HFFc6 (cell line): ENCODE results near the gene TBC1D5. TPM values are rescaled to one million over a fixed set of nuclear protein-coding genes. Genes with fewer than 3 reads are reported as not detected.

Experiments
- DNase-seq: peaks from one replicate; pipeline ENCODE4 v3.0.0-alpha.2; 2018
- H3K27ac Mint-ChIP-seq: 2 replicates; pipeline ENCODE4 v1.8.0; 2020; ENCODE audit warnings: mild to moderate bottlenecking, mixed read lengths
- H3K27me3 Mint-ChIP-seq: 2 replicates; pipeline ENCODE4 v1.8.0; 2021; ENCODE audit warnings: mild to moderate bottlenecking, moderate library complexity, mixed read lengths; ENCODE audit not compliant: insufficient read depth
- H3K36me3 Mint-ChIP-seq: 2 replicates; pipeline ENCODE4 v1.8.0; 2021; ENCODE audit warnings: low read depth, mixed read lengths
- H3K4me1 Mint-ChIP-seq: 2 replicates; pipeline ENCODE4 v1.8.0; 2020; ENCODE audit warnings: low read depth, mixed read lengths
- H3K4me3 Mint-ChIP-seq: 2 replicates; pipeline ENCODE4 v1.8.0; 2020; ENCODE audit warnings: mild to moderate bottlenecking, moderate library complexity, mixed read lengths
- H3K9me3 Mint-ChIP-seq: 2 replicates; pipeline ENCODE4 v1.8.0; 2020; ENCODE audit warnings: mild to moderate bottlenecking, mixed read lengths
- CTCF ChIP-seq: fragments of 200-600 bp; sonication (generic); IDR thresholded peaks from 2 replicates; pipeline ENCODE4 v1.5.0; 2021; ENCODE audit warnings: antibody characterized with exemption, mild to moderate bottlenecking
- total RNA-seq, 6 experiments: library from RNA; stranded (reverse); fragmentation: NEBNext Ultra II Directional; extraction: Animal tissue kit (Norgen Biotek cat#: 25700); gene quantifications; 2 replicates in 1 of 6; 3 replicates in 5 of 6; pipeline ENCODE4 v1.2.3, GENCODE V29; 2021

TBC1D5 gene
- total RNA-seq, 6 experiments from 2014 or later, result 37.2 to 46.0 (median 40.1) TPM

- no peak for TF ChIP-seq CTCF
- no peaks in the 10 kb centered on the region for H3K27me3 Mint-ChIP-seq
- H3K36me3 Mint-ChIP-seq, result no peaks in the 10 kb centered on the region
- no peak for DNase-seq
- H3K9me3 Mint-ChIP-seq, result no peaks in the 10 kb centered on the region
- H3K27ac Mint-ChIP-seq, result no peak overlapping the region
- H3K4me1 Mint-ChIP-seq, result peaks cover 7% of the 10 kb centered on the region
- no peak overlapping the region for H3K4me3 Mint-ChIP-seq
These were observed 234.2 kb downstream of the TBC1D5 start for GRCh38 chr3:17508180-17508752.

GRCh38 chr3:17507480-17507879 lies 235.0 kb downstream of the TBC1D5 start:
- H3K27me3 Mint-ChIP-seq, result no peaks in the 10 kb centered on the region
- no peaks in the 10 kb centered on the region for H3K9me3 Mint-ChIP-seq
- no peak overlapping the region for H3K27ac Mint-ChIP-seq
- TF ChIP-seq CTCF, result no peak
- no peak overlapping the region for H3K4me3 Mint-ChIP-seq
- H3K36me3 Mint-ChIP-seq, result no peaks in the 10 kb centered on the region
- no peak for DNase-seq
- peaks cover 7% of the 10 kb centered on the region for H3K4me1 Mint-ChIP-seq

GRCh38 chr3:17505856-17506255 lies 236.6 kb downstream of the TBC1D5 start:
- no peak for TF ChIP-seq CTCF
- H3K27me3 Mint-ChIP-seq, result no peaks in the 10 kb centered on the region
- no peaks in the 10 kb centered on the region for H3K9me3 Mint-ChIP-seq
- no peak for DNase-seq
- no peak overlapping the region for H3K27ac Mint-ChIP-seq
- H3K4me3 Mint-ChIP-seq, result no peak overlapping the region
- no peaks in the 10 kb centered on the region for H3K36me3 Mint-ChIP-seq
- peaks cover 7% of the 10 kb centered on the region for H3K4me1 Mint-ChIP-seq

- Mint-ChIP-seq H3K27ac (no peak overlapping the region), H3K4me1 (peaks cover 14% of the 10 kb centered on the region), H3K36me3 (no peaks in the 10 kb centered on the region), H3K4me3 (no peak overlapping the region), H3K27me3 (no peaks in the 10 kb centered on the region), H3K9me3 (no peaks in the 10 kb centered on the region)
- TF ChIP-seq CTCF, result no peak
- no peak for DNase-seq
These were observed 240.7 kb downstream of the TBC1D5 start for GRCh38 chr3:17501745-17502144.

- Mint-ChIP-seq H3K27ac (no peak overlapping the region), H3K4me3 (no peak overlapping the region), H3K36me3 (no peaks in the 10 kb centered on the region), H3K9me3 (no peaks in the 10 kb centered on the region), H3K27me3 (no peaks in the 10 kb centered on the region), H3K4me1 (peaks cover 7% of the 10 kb centered on the region)
- no peak for DNase-seq
- TF ChIP-seq CTCF, result no peak
These were observed 241.8 kb downstream of the TBC1D5 start for GRCh38 chr3:17500618-17501017.
